ENCODE results near the gene TBC1D22A.
A peak's percentile ranks its signal among the peaks of the same experiment; 100 is the strongest.

The TBC1D22A gene

GRCh38 chr22:47218671-47219070 is 456.2 kb downstream of the TBC1D22A start:
- peak; percentile 66 for DNase-seq

GRCh38 chr22:47219789-47220188 is 457.3 kb downstream of the TBC1D22A start:
- no peak for DNase-seq

- DNase-seq: no peak
Observed at GRCh38 chr22:47220752-47221151, 458.3 kb downstream of the TBC1D22A start.

- DNase-seq: no peak
Observed at GRCh38 chr22:47221840-47222615, 459.6 kb downstream of the TBC1D22A start.
